Suprapubic skin (tissue), 4 donors: Measurements from ENCODE around the gene ZNF423. TPM values are rescaled to one million over a fixed set of nuclear protein-coding genes. Genes with fewer than 3 reads are reported as not detected.

Experiments used
- DNase-seq, 2 donors: peaks; one replicate each; pipeline ENCODE4 v3.0.0-alpha.2; 2019; ENCODE audit warnings: low spot score in 2 of 2
- H3K27ac ChIP-seq: fragments of 200-600 bp; sonication (generic); one replicate; pipeline ENCODE4 v1.5.1; 2019
- H3K27me3 ChIP-seq: fragments of 200-600 bp; sonication (generic); one replicate; pipeline ENCODE4 v1.5.1; 2019
- H3K36me3 ChIP-seq: fragments of 200-600 bp; sonication (generic); one replicate; pipeline ENCODE4 v1.5.1; 2019
- H3K4me1 ChIP-seq: fragments of 200-600 bp; sonication (generic); one replicate; pipeline ENCODE4 v1.5.1; 2019
- H3K4me3 ChIP-seq: fragments of 200-600 bp; sonication (generic); one replicate; pipeline ENCODE4 v1.5.1; 2019; ENCODE audit warnings: mild to moderate bottlenecking
- H3K9me3 ChIP-seq: fragments of 200-600 bp; sonication (generic); one replicate; pipeline ENCODE4 v1.5.1; 2019
- CTCF ChIP-seq, 2 donors: fragments of 200-600 bp in 1 of 2; fragments of 450-650 bp in 1 of 2; sonication (generic) in 1 of 2; IDR thresholded peaks; one replicate each; pipeline ENCODE4 v1.5.1; 2016 to 2019; ENCODE audit warnings: antibody characterized with exemption in 2 of 2, mild to moderate bottlenecking in 1 of 2, moderate library complexity in 1 of 2
- EP300 ChIP-seq: sonication (generic); formaldehyde crosslinking; IDR thresholded peaks from one replicate; pipeline ENCODE4 v1.6.1; 2017; ENCODE audit warnings: antibody characterized with exemption
- POLR2A ChIP-seq, 2 donors: fragments of 450-650 bp; IDR thresholded peaks; one replicate each; pipeline ENCODE4 v1.6.1; 2017; ENCODE audit warnings: antibody characterized with exemption in 2 of 2, mild to moderate bottlenecking in 2 of 2, moderate library complexity in 2 of 2
- POLR2AphosphoS5 ChIP-seq, 3 donors: sonication (generic); formaldehyde crosslinking; IDR thresholded peaks; one replicate each; pipeline ENCODE4 v1.6.1; 2017; ENCODE audit warnings: antibody characterized with exemption in 3 of 3
- WGBS: methylation state at CpG from one replicate; pipeline ENCODE4 v1.1.5; 2018; 5-methylcytosine and 5-hydroxymethylcytosine counted together
- total RNA-seq, 4 donors: library from RNA; depleted of rRNA; stranded (reverse); fragments of >200 nt; gene quantifications; one replicate each; pipeline ENCODE4 v1.1.0, GENCODE V29; 2016

ZNF423 gene
- total RNA-seq, 4 donors from 2014 or later = 1.3 to 5.3 (median 1.9) TPM

DNA sequence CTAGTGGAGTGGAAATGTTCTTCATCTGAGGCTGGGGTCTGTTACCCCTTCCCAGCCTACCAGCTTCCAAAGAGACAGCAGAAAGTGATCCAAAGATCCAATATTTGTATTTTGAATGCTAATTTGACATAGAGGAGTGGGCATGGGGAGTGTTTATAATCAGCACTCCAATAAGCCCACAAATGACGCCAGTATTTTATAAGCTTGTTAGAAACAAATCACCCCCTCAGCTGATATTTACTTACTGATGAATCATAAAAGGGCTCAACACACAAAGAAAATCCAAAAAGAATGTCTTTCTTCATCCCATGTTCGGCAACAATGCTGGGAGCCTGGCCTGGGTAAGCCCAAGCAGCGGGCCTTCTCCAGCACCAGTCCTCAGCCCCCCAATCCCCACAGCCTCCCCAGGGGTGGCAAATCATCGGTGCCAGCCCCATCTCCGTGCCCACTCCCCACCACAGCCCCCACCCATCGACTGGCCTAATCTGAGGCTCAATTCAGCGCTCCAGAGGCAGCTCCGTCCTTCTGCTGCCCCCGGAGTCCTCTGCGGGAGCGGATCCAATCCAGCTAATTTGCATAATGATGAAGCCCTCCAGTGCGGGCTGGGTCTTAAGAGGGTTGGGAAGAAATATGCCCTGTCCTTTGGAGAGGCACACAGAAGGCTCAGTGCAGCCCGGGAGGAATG lies 312.8 kb downstream of the ZNF423 start:
- no peaks in the 10 kb centered on the region for H3K9me3 ChIP-seq
- no peak overlapping the region for H3K4me3 ChIP-seq
- DNase-seq = no peak
- no peaks in the 10 kb centered on the region for H3K36me3 ChIP-seq
- TF ChIP-seq POLR2AphosphoS5 (IDR thresholded peaks at IDR 0.05) (no peak), CTCF (IDR thresholded peaks at IDR 0.05) (no peak)
- WGBS = 71% methylated on average over 8 of the region's 13 CpGs
- H3K4me1 ChIP-seq = no peaks in the 10 kb centered on the region
- H3K27me3 ChIP-seq = no peaks in the 10 kb centered on the region
- no peak overlapping the region for H3K27ac ChIP-seq

DNA sequence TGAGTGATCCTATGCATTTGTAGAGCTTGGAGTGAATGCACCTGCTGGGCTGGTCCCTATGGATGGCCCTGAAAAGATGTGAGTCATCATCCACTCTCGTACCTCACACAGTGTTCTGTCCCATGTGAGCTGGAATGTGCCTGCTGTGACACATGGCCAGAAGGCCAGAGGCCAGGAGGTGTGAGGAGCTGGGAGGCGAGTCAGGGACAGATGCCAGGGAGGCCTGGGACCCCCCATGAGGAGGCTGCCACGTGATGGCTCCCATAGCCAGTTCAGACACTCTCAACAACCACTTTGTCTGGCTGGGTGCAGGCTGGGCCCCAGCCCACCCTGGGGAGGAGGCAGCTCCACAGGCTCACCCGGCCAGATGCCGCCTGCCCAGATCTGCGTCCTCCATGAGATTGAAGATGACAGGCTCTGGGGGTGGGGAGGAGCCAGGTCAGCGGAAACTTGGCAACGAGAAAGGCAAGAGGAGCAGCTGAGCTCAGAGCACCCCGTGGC lies 313.5 kb downstream of the ZNF423 start:
- no peak for DNase-seq
- TF ChIP-seq POLR2AphosphoS5 (IDR thresholded peaks at IDR 0.05) (no peak), POLR2A (IDR thresholded peaks at IDR 0.05) (no peak), CTCF (IDR thresholded peaks at IDR 0.05) (no peak), EP300 (no peak)
- H3K27ac ChIP-seq = no peak overlapping the region
- H3K4me1 ChIP-seq = no peaks in the 10 kb centered on the region
- H3K9me3 ChIP-seq = no peaks in the 10 kb centered on the region
- no peak overlapping the region for H3K4me3 ChIP-seq
- H3K36me3 ChIP-seq = no peaks in the 10 kb centered on the region
- 72% methylated on average over 6 of the region's 9 CpGs for WGBS
- H3K27me3 ChIP-seq = no peaks in the 10 kb centered on the region

DNA sequence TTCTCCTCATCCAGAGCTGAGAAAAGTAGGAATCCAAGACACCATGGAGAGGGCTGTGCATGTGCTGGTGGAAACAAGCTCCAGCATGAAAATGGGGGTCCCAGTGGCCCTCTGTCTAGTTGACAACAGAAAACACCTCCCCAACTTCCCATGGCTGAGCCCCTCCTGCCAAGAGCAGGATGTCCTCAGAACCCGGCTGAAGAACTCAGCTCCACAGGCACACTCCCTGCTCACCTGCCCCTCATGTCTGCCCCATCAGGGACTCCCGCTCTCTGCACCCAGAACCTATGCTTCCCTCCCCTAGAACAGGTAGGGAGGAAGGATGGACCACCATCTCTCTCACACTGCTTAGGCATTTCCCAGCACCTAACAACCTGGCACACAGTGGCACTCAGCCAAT lies 315.1 kb downstream of the ZNF423 start:
- H3K27ac ChIP-seq = no peak overlapping the region
- no peak overlapping the region for H3K4me3 ChIP-seq
- H3K9me3 ChIP-seq = no peaks in the 10 kb centered on the region
- TF ChIP-seq POLR2AphosphoS5 (IDR thresholded peaks at IDR 0.05) (no peak), CTCF (IDR thresholded peaks at IDR 0.05) (no peak), POLR2A (IDR thresholded peaks at IDR 0.05) (no peak), EP300 (no peak)
- WGBS = 100% methylated on average over 2 of the region's 2 CpGs
- no peaks in the 10 kb centered on the region for H3K27me3 ChIP-seq
- H3K36me3 ChIP-seq = no peaks in the 10 kb centered on the region
- DNase-seq = no peak
- H3K4me1 ChIP-seq = no peaks in the 10 kb centered on the region

GRCh38 chr16:49539758-49540157 lies 316.2 kb downstream of the ZNF423 start:
- no peak for DNase-seq
- Histone ChIP-seq H3K4me1 (no peaks in the 10 kb centered on the region), H3K36me3 (no peaks in the 10 kb centered on the region), H3K27ac (no peak overlapping the region), H3K9me3 (no peaks in the 10 kb centered on the region), H3K4me3 (no peak overlapping the region), H3K27me3 (no peaks in the 10 kb centered on the region)
- 59% methylated on average over 3 of the region's 4 CpGs for WGBS
- TF ChIP-seq CTCF (IDR thresholded peaks at IDR 0.05) = no peak
- TF ChIP-seq EP300 = no peak
- TF ChIP-seq POLR2AphosphoS5 (IDR thresholded peaks at IDR 0.05) = no peak
- TF ChIP-seq POLR2A (IDR thresholded peaks at IDR 0.05) = no peak

- H3K4me1 ChIP-seq = no peaks in the 10 kb centered on the region
- H3K9me3 ChIP-seq = no peaks in the 10 kb centered on the region
- WGBS = 63% methylated on average over 6 of the region's 7 CpGs
- H3K36me3 ChIP-seq = no peaks in the 10 kb centered on the region
- TF ChIP-seq CTCF (IDR thresholded peaks at IDR 0.05) = no peak
- no peak for TF ChIP-seq POLR2AphosphoS5 (IDR thresholded peaks at IDR 0.05)
- no peak overlapping the region for H3K27ac ChIP-seq
- H3K4me3 ChIP-seq = no peak overlapping the region
- no peaks in the 10 kb centered on the region for H3K27me3 ChIP-seq
- no peak for DNase-seq
These were observed 317.9 kb downstream of the ZNF423 start for GRCh38 chr16:49537924-49538459.
